Epithelial cell of prostate (primary cell): Measurements from ENCODE around the gene SLC30A10.
A peak's percentile ranks its signal among the peaks of the same experiment; 100 is the strongest.
"Not testable (repeated sequence)": the region's sequence is repeated elsewhere in the genome, so short reads cannot be mapped to it uniquely, and the experiment has no call there.

ENCODE experiments used
- DNase-seq: peaks from one replicate; pipeline ENCODE4 v3.0.0-alpha.2; 2011; ENCODE audit warnings: low read depth, low spot score
- H3K27ac ChIP-seq: fragments of 450-650 bp; 2 replicates; pipeline ENCODE4 v1.5.1; 2017; ENCODE audit warnings: mild to moderate bottlenecking

The SLC30A10 gene

GRCh38 chr1:219927956-219928790 is at the start of gene SLC30A10:
TSS of gene SLC30A10 (minus strand) at chr1:219928557. CDS start at chr1:219928440, 117 bp downstream.
- DNase-seq, result no peak
- no peak within 1 kb of the TSS for H3K27ac ChIP-seq

GRCh38 chr1:219973213-219973612 is 44.9 kb upstream of the SLC30A10 start:
- DNase-seq, result no peak
- no peak overlapping the region for H3K27ac ChIP-seq

GRCh38 chr1:219967361-219967760 is 39.0 kb upstream of the SLC30A10 start:
- DNase-seq, result no peak
- H3K27ac ChIP-seq, result no peak overlapping the region

GRCh38 chr1:219966071-219966349 is 37.7 kb upstream of the SLC30A10 start:
- no peak for DNase-seq

GRCh38 chr1:219965285-219966070 is 37.1 kb upstream of the SLC30A10 start:
- no peak for DNase-seq
- H3K27ac ChIP-seq, result no peak overlapping the region

More at GRCh38 chr1:219966071-219966349, 37.7 kb upstream of the SLC30A10 start:
- no peak overlapping the region for H3K27ac ChIP-seq

- no peak for DNase-seq
- H3K27ac ChIP-seq, result no peak overlapping the region
Observed at GRCh38 chr1:219963432-219963831, 35.1 kb upstream of the SLC30A10 start.

GRCh38 chr1:219961684-219962083 is 33.3 kb upstream of the SLC30A10 start:
- no peak for DNase-seq
- H3K27ac ChIP-seq, result no peak overlapping the region

GRCh38 chr1:219959540-219960203 is 31.3 kb upstream of the SLC30A10 start:
- no peak for DNase-seq
- no peak overlapping the region for H3K27ac ChIP-seq

GRCh38 chr1:219958875-219959417 is 30.6 kb upstream of the SLC30A10 start:
- H3K27ac ChIP-seq, result no peak overlapping the region
- no peak for DNase-seq

GRCh38 chr1:219954736-219955421 is 26.5 kb upstream of the SLC30A10 start:
- DNase-seq, result no peak
- no peak overlapping the region for H3K27ac ChIP-seq

- no peak for DNase-seq
- no peak overlapping the region for H3K27ac ChIP-seq
Observed at GRCh38 chr1:219954052-219954451, 25.7 kb upstream of the SLC30A10 start.

GRCh38 chr1:219952361-219952760 is 24.0 kb upstream of the SLC30A10 start:
- DNase-seq, result no peak
- H3K27ac ChIP-seq, result no peak overlapping the region

GRCh38 chr1:219949227-219949626 is 20.9 kb upstream of the SLC30A10 start:
- not testable (repeated sequence) for H3K27ac ChIP-seq, DNase-seq

- DNase-seq, H3K27ac ChIP-seq: not testable (repeated sequence)
Observed at GRCh38 chr1:219948766-219949165, 20.4 kb upstream of the SLC30A10 start.

- H3K27ac ChIP-seq, result no peak overlapping the region
- no peak for DNase-seq
Observed at GRCh38 chr1:219945795-219946194, 17.4 kb upstream of the SLC30A10 start.

GRCh38 chr1:219941179-219942118 is 13.1 kb upstream of the SLC30A10 start:
- no peak for DNase-seq
- no peak overlapping the region for H3K27ac ChIP-seq

- H3K27ac ChIP-seq, result no peak overlapping the region
- DNase-seq, result no peak
Observed at GRCh38 chr1:219940707-219941106, 12.3 kb upstream of the SLC30A10 start.

GRCh38 chr1:219938706-219939105 is 10.3 kb upstream of the SLC30A10 start:
- peak; percentile 66 for DNase-seq
- no peak overlapping the region for H3K27ac ChIP-seq

GRCh38 chr1:219933763-219934162 is 5.4 kb upstream of the SLC30A10 start:
- not testable (repeated sequence) for H3K27ac ChIP-seq

More at GRCh38 chr1:219933763-219934162, 5.4 kb upstream of the SLC30A10 start:
- DNase-seq, result not testable (repeated sequence)
